ENCODE data around the gene CFTR. TPM values are rescaled to one million over a fixed set of nuclear protein-coding genes. Genes with fewer than 3 reads are reported as not detected.

The CFTR gene
- total and polyA plus RNA-seq, 2 donors from 2014 or later: 2.5 to 12.8 TPM

DNA sequence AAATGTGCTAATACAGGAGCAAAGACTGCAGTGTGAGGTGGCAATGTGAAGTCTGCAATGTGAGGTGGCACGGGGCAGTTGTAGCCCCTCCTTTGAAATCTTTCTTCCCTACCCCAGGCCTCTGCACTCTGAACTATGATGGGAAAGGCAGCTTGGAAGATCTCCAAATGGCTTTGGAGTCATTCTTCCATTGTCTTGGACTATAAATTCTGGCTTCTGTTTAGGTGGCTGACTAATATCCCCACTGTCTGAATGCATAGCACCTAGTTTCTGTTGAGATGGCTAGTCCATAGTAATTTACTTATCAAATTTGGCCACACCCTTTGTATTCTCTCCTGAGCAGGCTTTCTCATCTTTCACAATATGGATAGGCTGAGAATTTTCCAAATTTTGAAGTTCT is 175.0 kb downstream of the CFTR start:
- Histone ChIP-seq H3K4me1 (ENCODE audit: control insufficient read depth in 2 of 3, insufficient read depth in 2 of 3, low read depth in 1 of 3, low read length in 3 of 3) (no peaks in the 10 kb centered on the region), H3K9ac (ENCODE audit: low read length in 3 of 3) (no peak overlapping the region), H3K36me3 (ENCODE audit: control insufficient read depth in 2 of 3, insufficient read depth in 3 of 3, low read length in 3 of 3) (no peaks in the 10 kb centered on the region), H3K9me3 (ENCODE audit: control insufficient read depth in 2 of 3, insufficient read depth in 1 of 3, low read length in 3 of 3) (no peaks in the 10 kb centered on the region), H3K4me3 (ENCODE audit: low read length in 3 of 3) (no peak overlapping the region), H3K27ac (ENCODE audit: low read depth in 2 of 2, low read length in 2 of 2) (no peak overlapping the region), H3K27me3 (ENCODE audit: control insufficient read depth, insufficient read depth, low read length) (no peaks in the 10 kb centered on the region)
- DNase-seq (no peak), FAIRE-seq (no peak)
- intact Hi-C loops (cut with DNase I): no loop called here
- TF ChIP-seq, protein P1, sequence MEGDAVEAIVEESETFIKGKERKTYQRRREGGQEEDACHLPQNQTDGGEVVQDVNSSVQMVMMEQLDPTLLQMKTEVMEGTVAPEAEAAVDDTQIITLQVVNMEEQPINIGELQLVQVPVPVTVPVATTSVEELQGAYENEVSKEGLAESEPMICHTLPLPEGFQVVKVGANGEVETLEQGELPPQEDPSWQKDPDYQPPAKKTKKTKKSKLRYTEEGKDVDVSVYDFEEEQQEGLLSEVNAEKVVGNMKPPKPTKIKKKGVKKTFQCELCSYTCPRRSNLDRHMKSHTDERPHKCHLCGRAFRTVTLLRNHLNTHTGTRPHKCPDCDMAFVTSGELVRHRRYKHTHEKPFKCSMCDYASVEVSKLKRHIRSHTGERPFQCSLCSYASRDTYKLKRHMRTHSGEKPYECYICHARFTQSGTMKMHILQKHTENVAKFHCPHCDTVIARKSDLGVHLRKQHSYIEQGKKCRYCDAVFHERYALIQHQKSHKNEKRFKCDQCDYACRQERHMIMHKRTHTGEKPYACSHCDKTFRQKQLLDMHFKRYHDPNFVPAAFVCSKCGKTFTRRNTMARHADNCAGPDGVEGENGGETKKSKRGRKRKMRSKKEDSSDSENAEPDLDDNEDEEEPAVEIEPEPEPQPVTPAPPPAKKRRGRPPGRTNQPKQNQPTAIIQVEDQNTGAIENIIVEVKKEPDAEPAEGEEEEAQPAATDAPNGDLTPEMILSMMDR (IDR thresholded peaks at IDR 0.05; ENCODE audit: borderline replicate concordance, extremely low read depth, insufficient read depth): no peak

DNA sequence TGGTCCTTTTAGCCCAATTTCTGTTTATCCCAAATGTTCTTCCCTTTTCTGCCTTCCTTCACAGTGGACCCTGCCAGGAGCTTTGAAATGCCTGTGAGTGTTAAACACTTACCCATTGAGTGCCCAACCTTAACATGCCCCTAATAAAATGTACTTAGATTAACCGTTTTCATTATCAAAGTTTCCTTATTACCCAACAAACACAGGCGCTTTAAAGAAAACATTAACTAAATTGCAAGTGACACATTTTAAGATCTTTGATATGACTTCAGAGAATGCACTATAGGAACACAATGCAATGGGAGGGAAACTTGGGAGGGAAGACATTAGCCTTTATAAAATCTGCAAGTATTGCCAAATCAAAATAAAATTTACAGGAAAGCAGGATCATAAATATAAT is 177.0 kb downstream of the CFTR start:
- intact Hi-C loops (cut with DNase I): no loop called here
- Histone ChIP-seq H3K27me3 (ENCODE audit: control insufficient read depth, insufficient read depth, low read length) (no peaks in the 10 kb centered on the region), H3K4me1 (ENCODE audit: control insufficient read depth in 2 of 3, insufficient read depth in 2 of 3, low read depth in 1 of 3, low read length in 3 of 3) (no peaks in the 10 kb centered on the region), H3K27ac (ENCODE audit: low read depth in 2 of 2, low read length in 2 of 2) (no peak overlapping the region), H3K9me3 (ENCODE audit: control insufficient read depth in 2 of 3, insufficient read depth in 1 of 3, low read length in 3 of 3) (no peaks in the 10 kb centered on the region), H3K36me3 (ENCODE audit: control insufficient read depth in 2 of 3, insufficient read depth in 3 of 3, low read length in 3 of 3) (no peaks in the 10 kb centered on the region), H3K4me3 (ENCODE audit: low read length in 3 of 3) (no peak overlapping the region), H3K9ac (ENCODE audit: low read length in 3 of 3) (no peak overlapping the region)
- TF ChIP-seq, protein P1 (IDR thresholded peaks at IDR 0.05; ENCODE audit: borderline replicate concordance, extremely low read depth, insufficient read depth): no peak
- FAIRE-seq: no peak
- no peak for DNase-seq

DNA sequence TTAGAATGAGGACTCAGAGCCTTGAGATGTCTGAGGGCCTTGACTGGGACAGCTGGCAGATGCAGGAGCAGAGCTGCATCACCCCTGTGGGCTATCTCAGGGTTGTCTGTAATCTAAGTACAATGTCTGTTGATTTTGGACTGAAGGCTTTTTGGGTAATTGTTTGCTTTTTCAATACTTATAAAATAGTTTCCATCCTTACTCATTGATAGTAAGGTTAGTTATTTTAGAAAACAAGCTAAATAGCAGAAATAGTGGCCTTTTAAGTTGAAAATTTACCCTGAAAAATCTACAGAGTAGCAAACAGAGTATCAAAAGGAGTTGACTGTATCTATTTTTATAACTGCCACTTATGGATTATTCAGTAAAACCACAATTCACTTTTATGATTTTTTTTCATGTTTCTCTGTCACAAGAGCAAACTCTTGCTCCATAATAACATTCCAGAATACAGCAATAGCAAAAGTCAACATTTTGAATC is 179.7 kb downstream of the CFTR start:
- Histone ChIP-seq H3K9me3 (ENCODE audit: control insufficient read depth in 2 of 3, insufficient read depth in 1 of 3, low read length in 3 of 3) (no peaks in the 10 kb centered on the region), H3K36me3 (ENCODE audit: control insufficient read depth in 2 of 3, insufficient read depth in 3 of 3, low read length in 3 of 3) (no peaks in the 10 kb centered on the region), H3K4me1 (ENCODE audit: control insufficient read depth in 2 of 3, insufficient read depth in 2 of 3, low read depth in 1 of 3, low read length in 3 of 3) (no peaks in the 10 kb centered on the region), H3K27me3 (ENCODE audit: control insufficient read depth, insufficient read depth, low read length) (no peaks in the 10 kb centered on the region), H3K27ac (ENCODE audit: low read depth in 2 of 2, low read length in 2 of 2) (no peak overlapping the region), H3K9ac (ENCODE audit: low read length in 3 of 3) (no peak overlapping the region), H3K4me3 (ENCODE audit: low read length in 3 of 3) (no peak overlapping the region)
- DNase-seq: no peak
- TF ChIP-seq, protein P1 (IDR thresholded peaks at IDR 0.05; ENCODE audit: borderline replicate concordance, extremely low read depth, insufficient read depth): no peak
- intact Hi-C loops (cut with DNase I): no loop called here
- no peak for FAIRE-seq

DNA sequence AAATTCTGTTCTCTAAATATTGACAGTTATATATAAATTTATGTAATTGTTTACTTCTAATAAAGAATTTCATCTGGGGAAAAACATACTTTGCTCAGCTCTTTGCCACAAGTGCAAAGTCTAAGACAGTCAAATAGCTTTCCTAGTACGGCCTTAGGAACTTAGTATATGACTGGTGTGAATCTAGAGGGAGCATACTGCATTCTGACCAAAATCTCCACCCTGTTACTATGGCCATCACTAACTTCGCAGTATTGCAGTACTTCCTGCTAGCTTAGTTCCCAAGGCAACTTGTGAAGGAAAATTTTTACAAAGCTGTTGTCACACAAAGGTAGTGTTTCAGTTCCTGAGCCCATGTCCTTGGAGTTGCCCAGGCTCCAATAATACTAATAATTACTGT is 181.5 kb downstream of the CFTR start:
- Histone ChIP-seq H3K27ac (ENCODE audit: low read depth in 2 of 2, low read length in 2 of 2) (no peak overlapping the region), H3K36me3 (ENCODE audit: control insufficient read depth in 2 of 3, insufficient read depth in 3 of 3, low read length in 3 of 3) (no peaks in the 10 kb centered on the region), H3K4me3 (ENCODE audit: low read length in 3 of 3) (no peak overlapping the region), H3K9me3 (ENCODE audit: control insufficient read depth in 2 of 3, insufficient read depth in 1 of 3, low read length in 3 of 3) (no peaks in the 10 kb centered on the region), H3K27me3 (ENCODE audit: control insufficient read depth, insufficient read depth, low read length) (no peaks in the 10 kb centered on the region), H3K4me1 (ENCODE audit: control insufficient read depth in 2 of 3, insufficient read depth in 2 of 3, low read depth in 1 of 3, low read length in 3 of 3) (no peaks in the 10 kb centered on the region), H3K9ac (ENCODE audit: low read length in 3 of 3) (no peak overlapping the region)
- FAIRE-seq: no peak
- TF ChIP-seq, protein P1 (IDR thresholded peaks at IDR 0.05; ENCODE audit: borderline replicate concordance, extremely low read depth, insufficient read depth): no peak
- intact Hi-C loops (cut with DNase I): no loop called here
- no peak for DNase-seq

Data from kidney (tissue), 14 donors.